Measurements from ENCODE around the gene THBS3. TPM values are rescaled to one million over a fixed set of nuclear protein-coding genes. Genes with fewer than 3 reads are reported as not detected.
A peak's percentile ranks its signal among the peaks of the same experiment; 100 is the strongest.

The THBS3 gene
- total and polyA plus RNA-seq, 12 donors = 3.8 to 23.5 (median 6.4) TPM

DNA sequence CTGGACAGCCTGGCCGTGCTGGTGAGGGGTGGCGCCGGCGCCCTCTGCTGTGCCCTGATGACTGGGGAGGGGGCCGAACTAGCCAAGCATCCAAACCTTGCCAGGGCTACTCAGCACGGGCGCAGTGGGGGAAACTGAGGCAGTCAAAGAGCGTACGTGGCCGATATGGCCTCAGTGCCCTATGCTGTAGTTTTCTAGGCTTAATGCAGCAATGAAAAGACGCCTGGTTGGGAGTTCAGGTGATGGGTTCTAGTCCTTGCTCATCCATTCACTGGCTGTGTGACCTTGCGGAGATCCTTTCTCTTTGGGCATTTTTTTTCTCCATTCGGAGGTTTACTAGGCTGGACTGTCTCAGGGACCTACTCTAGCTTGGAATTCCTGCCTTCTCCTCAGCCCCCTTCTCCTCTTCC, 1.6 kb upstream of the THBS3 start:
- H3K36me3 ChIP-seq = peaks cover 0 to 23% (median 0%) of the 10 kb centered on the region in 9 donors
- intact Hi-C loops (cut with DNase I) = loop anchor here in 6 of 10 donors (2.0 to 10.0 kb wide), 5 partner anchors 17 to 385 kb away; partner anchors contain the start of gene RUSC1 (in 2 of the 6)
- H3K4me3 ChIP-seq = peak overlapping the region; percentile 64 to 91 (median 82)
- WGBS, 2 donors = 2% methylated on average over 13 of the region's 13 CpGs
- no peaks in the 10 kb centered on the region for H3K9me3 ChIP-seq
- TF ChIP-seq, protein P1, sequence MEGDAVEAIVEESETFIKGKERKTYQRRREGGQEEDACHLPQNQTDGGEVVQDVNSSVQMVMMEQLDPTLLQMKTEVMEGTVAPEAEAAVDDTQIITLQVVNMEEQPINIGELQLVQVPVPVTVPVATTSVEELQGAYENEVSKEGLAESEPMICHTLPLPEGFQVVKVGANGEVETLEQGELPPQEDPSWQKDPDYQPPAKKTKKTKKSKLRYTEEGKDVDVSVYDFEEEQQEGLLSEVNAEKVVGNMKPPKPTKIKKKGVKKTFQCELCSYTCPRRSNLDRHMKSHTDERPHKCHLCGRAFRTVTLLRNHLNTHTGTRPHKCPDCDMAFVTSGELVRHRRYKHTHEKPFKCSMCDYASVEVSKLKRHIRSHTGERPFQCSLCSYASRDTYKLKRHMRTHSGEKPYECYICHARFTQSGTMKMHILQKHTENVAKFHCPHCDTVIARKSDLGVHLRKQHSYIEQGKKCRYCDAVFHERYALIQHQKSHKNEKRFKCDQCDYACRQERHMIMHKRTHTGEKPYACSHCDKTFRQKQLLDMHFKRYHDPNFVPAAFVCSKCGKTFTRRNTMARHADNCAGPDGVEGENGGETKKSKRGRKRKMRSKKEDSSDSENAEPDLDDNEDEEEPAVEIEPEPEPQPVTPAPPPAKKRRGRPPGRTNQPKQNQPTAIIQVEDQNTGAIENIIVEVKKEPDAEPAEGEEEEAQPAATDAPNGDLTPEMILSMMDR (IDR thresholded peaks at IDR 0.05) = no peak
- H3K27me3 ChIP-seq = no peaks in the 10 kb centered on the region
- H3K4me1 ChIP-seq = peaks cover 9 to 43% (median 31%) of the 10 kb centered on the region in 9 donors
- H3K27ac ChIP-seq = peak overlapping the region; percentile 98 to 100 (median 100)
- ATAC-seq (no peak), DNase-seq (no peak)

DNA sequence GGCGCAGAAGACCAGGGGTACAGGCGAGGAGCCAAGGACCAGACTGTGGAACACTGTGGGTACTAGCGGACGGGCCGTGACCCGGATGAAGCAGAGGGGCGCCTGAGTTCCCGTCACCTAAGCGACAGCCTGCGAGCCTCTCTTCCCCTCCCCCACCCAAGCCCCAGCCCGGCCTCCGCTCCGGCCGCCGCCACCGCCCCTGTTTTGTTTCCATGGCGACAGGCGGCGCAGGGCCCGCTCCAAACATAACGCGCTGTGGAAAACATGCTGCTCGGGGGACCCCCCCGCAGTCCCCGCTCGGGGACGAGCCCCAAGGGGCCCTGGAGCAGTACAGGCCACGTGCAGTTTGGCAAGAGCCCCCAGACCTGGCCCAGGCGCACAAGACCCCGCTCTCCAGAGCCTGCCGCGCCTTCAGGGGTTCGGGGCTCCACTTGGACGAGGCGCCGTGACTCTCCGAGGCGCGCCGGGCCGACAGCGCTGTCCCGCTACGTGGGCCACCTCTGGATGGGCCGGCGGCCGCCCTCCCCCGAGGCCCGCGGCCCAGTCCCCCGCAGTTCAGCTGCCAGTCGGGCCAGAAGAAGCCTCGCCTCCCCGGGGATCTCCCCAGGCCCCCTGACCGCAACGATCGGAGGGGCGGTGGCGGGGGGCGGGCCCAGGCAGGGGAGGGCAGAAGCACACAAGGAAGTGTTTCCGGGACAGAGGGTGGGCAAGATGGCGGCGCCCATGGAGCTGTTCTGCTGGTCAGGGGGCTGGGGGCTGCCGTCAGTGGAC, 1.0 kb upstream of the THBS3 start, which contains the start of gene MTX1:
MTX1 (plus strand) TSS at position 155 of the 771 bp plus-strand sequence; CDS start at position 265, 110 bp downstream.
- intact Hi-C loops (cut with DNase I) = loop anchor here in 6 of 10 donors (1.0 to 10.0 kb wide), 7 partner anchors 18 to 386 kb away; partner anchors contain the start of gene RUSC1 (in 2 of the 6)
- H3K4me1 ChIP-seq = peaks cover 9 to 43% (median 31%) of the 10 kb centered on the region in 9 donors
- peak within 1 kb of the TSS; percentile 64 to 91 (median 82) for H3K4me3 ChIP-seq
- peaks cover 0 to 23% (median 0%) of the 10 kb centered on the region in 9 donors for H3K36me3 ChIP-seq
- TF ChIP-seq, protein P1 (IDR thresholded peaks at IDR 0.05) = no peak
- WGBS, 2 donors = 0 to 1% methylated on average over 59 to 64 of the region's 64 CpGs
- H3K9me3 ChIP-seq = no peaks in the 10 kb centered on the region
- peak; percentile 93 to 95 for DNase-seq
- H3K27me3 ChIP-seq = no peaks in the 10 kb centered on the region
- peak; percentile 86 to 92 (median 90) for ATAC-seq
- peak within 1 kb of the TSS; percentile 98 to 100 (median 100) for H3K27ac ChIP-seq

DNA sequence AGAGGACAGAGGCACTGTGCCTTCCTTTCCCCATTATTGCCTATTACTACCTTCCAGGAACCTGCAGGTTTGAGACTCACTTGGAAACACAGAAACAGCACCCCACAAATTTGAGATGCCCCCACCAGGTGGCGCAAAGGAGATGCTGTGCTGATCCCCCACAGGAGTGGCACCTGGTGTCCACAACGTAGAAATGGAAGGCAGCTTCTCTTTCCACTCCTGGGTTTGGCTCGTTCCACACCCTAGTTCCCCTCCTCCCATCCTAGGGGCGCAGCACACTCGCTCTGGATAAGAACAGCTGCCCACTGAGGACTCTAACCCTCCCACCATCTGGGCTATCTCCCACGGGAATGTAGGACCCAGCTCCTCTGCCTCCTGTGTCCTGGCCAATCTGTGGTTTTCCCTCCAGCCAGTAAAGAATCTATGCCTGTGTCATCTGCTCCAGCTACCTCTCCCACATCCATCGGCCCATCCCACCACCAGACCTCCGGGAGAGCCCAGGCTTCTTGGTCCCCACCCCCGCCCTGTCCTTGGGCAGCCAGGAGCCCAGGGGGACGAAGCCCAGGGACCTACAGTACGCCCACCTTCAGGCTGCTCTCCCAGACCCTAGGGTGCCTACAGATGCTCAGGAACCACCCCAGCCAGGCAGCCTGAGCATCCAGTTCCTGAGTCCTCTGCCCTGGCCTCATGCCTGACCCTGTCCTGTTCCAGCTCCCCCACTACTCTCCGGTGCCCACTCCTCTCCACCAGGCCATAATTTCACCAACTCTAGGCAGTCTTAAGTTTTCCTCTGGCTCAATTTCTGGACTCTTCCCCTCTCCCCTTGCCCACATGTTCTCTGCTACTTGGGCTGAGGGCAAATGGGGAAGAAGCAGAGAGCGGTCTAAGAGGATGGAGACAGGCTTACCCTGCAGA, 549 bp downstream of the THBS3 start:
- peak in 6 of 8 donors; percentile 8 to 41 (median 28) for ATAC-seq

More for the DNA sequence above, 549 bp downstream of the THBS3 start:
- Histone ChIP-seq H3K9me3 (no peaks in the 10 kb centered on the region), H3K27me3 (no peaks in the 10 kb centered on the region), H3K27ac (peak overlapping the region; percentile 98 to 100 (median 100)), H3K36me3 (peaks cover 0 to 22% (median 0%) of the 10 kb centered on the region in 9 donors), H3K4me1 (peaks cover 9 to 43% (median 31%) of the 10 kb centered on the region in 9 donors), H3K4me3 (peak overlapping the region in 9 of 10 donors; percentile 64 to 91 (median 82))
- intact Hi-C loops (cut with DNase I) = loop anchor here in 5 of 10 donors (2.0 to 10.0 kb wide), 5 partner anchors 35 to 388 kb away; partner anchors contain the start of gene RUSC1 (in 2 of the 5)
- DNase-seq = peak; percentile 84 to 85
- 28 to 29% methylated on average over 13 of the region's 13 CpGs for whole genome bisulfite sequencing, 2 donors
- TF ChIP-seq, protein P1 (IDR thresholded peaks at IDR 0.05) = peak; percentile 73 to 88 (median 82)
